Measurements from ENCODE around the gene ASPHD2.
"Not testable (repeated sequence)": the region's sequence is repeated elsewhere in the genome, so short reads cannot be mapped to it uniquely, and the experiment has no call there.

The ASPHD2 gene, protein sequence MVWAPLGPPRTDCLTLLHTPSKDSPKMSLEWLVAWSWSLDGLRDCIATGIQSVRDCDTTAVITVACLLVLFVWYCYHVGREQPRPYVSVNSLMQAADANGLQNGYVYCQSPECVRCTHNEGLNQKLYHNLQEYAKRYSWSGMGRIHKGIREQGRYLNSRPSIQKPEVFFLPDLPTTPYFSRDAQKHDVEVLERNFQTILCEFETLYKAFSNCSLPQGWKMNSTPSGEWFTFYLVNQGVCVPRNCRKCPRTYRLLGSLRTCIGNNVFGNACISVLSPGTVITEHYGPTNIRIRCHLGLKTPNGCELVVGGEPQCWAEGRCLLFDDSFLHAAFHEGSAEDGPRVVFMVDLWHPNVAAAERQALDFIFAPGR

DNA sequence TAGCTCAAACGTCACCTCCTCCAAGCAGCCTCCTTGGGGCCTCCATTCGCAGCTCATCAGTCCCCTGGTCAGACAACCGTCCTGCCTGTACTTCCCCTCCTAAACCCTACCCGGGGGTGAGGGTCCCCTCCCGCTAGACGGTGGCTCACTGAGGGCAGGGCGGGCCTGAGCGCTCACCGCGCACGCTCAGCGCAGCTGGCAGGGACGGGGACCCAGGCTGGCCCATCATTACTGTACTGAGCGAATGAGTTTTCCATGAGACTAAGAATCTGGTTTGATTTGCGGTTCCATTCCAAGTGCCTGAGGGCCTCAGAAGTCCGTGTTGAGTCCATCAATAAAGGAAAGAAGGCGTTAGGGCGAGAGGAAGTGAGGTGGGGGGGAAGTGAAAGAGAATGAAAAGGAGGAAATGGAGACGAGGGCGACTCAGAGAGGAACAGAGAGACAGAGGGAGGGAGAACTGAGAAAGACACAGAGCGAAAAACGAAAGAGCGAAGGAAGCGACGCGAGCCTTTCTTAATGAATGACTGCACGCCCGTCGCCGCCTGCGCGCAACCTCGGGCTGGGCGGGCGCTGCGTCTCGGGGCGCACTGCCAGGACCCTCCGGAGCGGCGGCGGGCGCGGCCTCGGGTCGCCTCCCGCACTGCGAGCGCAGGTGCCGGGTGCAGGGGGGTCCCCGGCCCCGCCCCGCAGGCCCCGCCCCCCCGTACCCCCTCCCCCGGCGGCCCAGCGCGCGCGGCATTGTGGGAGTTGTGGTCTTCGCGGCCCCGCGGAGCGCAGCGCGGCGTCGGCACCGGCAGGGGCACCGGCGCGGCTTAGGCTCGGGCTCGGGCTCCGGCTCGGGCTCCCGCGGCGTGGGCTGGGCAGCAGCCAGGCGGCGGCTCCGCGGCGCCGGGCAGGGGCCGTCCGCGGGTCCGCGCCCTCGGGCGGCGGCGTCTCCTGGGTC is at the start of gene ASPHD2:
ASPHD2 (plus strand) TSS at position 746 of the 943 bp plus-strand sequence. CDS start 4,356 bp downstream, outside the sequence.
- DNase-seq, result peak; percentile 18

DNA sequence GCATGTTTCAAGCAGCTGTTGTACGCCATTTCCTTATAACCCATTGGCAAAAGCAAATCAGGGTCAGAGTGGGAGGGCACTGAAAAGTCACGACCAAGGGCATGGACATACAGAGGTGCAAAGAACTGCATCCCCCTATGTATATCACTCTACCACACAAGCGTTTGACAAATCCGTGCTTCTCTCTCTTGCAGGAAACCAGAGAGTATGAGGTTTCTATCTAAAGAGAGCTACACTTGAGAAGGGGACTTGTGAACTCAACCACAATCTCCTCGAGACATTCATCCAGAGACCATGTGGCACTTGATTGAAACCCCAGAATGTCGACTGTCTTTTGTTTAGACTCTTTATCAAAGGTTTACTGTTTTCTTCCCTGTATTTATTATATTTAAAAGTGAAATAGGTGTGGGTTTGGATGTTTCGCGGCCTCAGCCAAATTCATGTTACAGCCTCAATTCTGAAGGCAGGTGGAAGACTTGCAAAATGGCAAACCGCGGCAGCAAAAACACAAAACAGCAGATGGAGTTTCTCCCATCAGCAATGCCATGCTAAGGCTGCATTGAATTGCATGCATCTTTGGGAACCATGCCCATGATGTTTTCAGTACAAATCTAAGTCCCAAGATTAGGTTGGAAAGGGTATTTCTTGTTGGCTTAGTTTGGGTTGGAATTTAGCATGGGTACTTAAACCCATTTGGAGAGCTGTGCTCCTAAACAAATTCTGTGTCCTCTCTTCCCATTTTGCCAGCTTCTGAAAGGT is 48.8 kb upstream of the ASPHD2 start:
- no peak for DNase-seq

DNA sequence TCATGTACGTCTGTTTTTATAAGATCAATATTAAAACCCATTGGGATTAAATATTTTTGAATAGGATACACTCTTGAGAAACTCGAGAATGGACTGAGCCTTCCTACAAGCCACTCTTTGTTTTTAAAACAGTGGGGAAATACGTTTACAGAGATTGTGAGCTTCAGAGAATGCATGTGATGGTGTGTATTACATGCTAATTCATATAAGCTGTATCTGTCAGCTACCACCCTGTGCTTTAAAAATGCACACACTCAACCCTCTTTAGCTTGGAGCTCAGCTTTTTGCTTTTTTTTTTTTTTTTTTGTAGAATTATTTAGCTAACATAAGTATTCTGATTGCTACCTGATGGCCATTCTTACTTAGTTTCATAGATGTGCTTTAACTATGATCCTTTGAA is 46.3 kb upstream of the ASPHD2 start:
- DNase-seq, result no peak

DNA sequence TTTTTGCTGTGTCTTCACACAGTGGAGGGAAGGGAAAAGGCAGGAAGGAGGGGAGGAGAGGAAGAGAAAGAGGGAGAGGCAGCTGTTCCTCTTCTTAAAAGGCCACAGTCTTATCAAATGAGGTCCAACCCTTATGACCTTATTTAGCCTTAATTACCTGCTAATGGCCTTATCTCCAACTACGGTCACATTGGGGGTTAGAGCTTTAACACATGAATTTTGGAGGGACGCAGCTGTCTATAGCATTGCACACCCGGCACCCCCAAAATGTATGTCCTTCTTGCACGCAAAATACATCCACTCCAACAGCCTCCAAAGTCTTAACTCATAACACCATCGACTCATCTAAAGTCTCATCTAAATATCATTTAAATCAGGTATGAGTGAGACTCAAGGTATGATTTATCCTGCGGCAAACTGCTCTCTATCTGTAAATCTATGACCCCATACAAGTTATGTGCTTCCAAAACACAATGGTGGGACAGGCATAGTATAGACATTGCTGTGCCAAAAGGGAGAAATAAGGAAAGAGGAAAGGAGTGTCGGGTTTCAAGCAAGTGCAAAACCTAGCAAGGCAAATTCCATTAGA is 45.0 kb upstream of the ASPHD2 start:
- no peak for DNase-seq

DNA sequence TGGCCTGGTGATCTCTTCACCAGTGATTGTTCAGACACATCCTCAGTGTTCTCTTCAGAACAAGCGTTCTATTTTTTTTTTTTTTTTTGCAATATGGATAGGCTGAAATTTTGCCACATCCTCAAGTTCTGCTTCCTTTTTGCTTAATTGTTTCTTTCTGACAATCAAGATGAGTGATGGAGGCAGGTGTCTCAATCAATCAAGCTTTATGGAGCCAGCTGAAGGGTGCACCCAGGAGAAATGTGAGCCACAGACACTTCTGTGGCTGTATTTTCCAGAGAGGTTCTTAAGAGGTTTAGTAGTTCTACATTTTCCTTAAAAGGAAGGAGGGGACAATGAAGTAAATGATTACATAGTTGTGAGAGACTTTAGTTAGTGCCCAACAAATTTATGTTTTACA is 43.9 kb upstream of the ASPHD2 start:
- no peak for DNase-seq

DNA sequence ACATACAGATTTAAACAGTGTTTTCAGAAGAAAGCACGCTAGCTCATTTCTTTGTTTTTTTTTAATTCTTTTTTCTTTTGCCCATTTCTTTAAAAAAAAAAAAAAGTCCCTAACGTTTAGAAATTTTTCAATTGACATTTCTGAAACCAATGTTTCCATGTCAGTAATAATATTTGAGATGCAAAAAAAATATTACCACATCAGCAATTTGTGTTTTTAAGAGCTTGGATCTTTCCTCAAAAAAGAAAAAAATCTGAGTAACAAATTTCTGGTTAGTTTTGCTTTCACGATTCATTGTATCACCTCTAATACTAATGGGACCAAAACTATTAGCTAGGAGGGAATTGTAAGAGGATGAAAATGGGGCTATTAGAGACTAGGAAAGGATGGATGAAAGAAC is 39.9 kb upstream of the ASPHD2 start:
- no peak for DNase-seq

DNA sequence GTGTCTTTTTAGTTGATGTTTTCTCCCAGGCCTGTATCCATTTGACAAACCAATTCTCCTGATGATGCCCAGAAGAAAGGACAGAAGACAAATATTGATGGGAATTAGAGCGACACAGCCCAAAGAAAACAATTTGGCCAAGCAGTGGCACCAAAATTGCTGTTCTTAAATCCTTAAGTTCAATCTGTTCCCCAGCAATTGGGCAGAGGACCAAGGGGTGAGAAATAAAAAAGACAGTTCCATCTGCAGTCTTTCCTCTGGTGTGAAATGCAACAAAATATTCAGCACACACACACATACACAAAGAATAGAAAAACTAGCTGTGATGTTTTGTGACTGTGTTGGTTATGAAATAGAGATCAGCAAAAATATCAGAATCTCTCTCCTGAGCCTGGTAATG is 38.0 kb upstream of the ASPHD2 start:
- no peak for DNase-seq

DNA sequence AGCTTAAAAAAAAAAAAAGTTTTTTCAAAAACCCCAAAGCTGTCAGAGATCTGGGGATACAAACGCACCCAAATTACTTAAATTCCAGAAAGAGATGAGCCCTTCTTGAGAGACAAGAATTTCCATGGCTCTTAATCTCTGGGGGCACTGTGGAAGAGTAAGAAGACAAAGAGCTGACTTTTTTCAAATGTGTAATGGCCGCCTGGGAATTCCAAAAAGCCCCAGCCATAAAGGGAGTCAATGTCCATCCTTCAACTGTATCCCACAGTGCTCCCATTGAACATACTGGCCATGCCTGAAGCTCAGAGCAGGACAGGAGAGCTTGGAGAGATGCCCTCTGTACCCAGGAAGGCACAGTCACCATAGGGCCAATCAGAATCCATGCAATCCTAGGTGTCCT is 37.4 kb upstream of the ASPHD2 start:
- no peak for DNase-seq

DNA sequence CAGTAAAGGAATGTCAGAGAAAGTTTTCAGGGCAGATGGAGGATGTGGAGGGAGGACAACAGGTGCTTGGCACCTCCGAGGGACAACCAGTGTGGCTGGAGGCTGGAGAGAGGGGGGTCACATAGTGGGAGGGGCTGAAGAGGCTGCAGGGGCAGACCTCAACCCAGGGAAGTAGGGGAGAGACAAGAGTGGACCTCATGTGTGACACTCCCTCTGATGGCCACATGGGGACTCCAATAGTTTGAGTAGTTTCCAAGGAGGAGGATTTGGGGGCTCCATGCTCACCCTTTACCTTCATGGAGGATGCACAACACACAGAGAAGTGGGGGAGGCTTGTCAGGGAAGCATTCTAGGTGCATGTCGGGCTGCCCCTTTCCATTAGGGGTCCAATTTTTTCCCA is 35.1 kb upstream of the ASPHD2 start:
- no peak for DNase-seq

DNA sequence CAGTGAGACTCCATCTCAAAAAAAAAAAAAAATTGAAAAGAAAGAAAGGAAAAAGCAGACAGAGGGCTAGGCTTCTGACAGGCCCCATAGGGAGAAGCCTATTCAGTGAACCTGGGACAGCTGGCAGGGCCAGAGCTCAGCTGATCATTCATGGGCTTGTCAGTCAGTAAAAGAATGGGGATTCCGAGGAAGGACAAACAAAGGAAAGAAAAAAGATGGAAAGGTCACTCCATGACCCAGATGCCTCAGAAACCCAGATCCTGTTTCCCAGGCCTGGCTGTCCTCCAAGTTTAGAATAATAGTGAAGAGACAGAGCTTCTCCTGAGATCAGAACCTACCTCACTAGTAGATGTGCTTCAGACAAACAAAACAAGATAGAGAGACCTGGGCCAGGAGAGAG is 34.3 kb upstream of the ASPHD2 start:
- DNase-seq, result no peak

DNA sequence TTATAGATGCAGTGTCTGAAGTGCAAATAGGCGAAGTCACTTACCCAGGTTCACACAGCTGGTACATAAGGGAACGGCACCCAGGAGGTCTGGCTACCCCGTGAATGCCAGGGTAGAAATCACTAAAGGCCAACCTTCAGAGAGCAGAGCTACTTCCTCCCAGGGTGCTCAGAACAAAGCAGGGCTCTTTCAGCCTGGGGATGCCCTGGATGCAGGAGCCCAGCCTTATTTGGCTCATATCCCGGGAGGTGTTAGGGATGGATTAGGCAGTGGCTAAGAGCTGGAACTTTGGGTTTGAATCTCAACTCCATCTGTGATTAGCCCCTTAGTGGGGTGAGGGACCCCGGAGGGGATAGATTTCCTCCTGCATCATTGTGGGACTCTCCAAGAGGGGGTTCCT is 33.1 kb upstream of the ASPHD2 start:
- no peak for DNase-seq

DNA sequence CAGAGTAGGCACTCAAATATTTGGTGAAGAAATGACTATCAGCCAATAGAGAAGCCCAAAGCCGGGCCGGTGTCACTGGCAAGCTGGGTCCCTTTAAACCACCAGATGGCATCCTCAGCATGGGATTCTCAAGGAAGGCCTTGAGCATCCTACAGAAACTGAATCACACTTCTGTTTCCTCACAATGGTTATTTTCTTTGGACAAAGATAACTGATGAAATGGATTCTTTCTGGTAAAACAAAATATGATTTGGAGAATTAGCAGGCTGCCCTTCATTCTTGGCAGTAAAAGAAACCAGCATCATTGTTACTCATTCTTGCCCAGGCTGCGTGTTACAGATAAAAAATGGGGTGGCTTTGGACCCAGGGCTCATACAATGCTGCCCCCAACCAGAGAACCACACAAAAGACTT is 30.3 kb upstream of the ASPHD2 start:
- DNase-seq, result peak; percentile 50

DNA sequence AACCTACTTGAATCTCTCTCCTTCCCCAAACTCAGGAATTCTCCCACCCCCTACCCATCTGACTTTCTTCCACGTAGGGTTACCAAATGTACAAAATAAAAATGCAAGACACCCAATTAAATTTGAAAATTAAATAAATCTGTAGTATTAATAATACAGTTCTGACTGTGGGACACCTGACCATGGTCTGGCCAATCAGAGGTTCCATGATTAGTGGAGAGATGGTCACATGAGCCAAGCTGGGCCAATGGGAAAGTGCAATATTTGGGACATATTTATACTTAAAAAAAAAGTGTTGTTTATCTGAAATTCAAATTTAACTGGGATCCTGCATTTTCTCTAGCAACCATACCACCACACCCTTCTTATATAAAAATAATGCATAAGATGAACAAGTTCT is 29.8 kb upstream of the ASPHD2 start:
- no peak for DNase-seq

DNA sequence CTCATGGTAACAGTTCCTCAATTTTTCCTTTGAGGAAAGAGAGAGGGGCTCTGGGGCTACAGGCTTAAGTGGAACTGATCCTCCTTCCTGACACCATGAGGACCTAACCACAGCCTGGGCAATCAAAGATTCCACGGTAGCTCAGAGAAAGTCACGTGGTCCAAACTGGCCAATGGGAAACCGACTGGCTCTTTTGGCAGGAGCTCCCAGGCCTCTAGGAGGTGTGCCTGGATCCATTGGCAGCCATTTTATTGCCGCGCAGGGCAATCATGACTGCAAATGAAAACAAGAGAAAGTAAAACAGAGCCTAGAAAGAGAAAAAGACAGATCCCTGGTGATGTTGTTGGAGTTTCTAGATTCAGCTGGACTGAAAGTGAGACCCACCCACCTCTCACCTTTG is 27.3 kb upstream of the ASPHD2 start:
- DNase-seq, result no peak

DNA sequence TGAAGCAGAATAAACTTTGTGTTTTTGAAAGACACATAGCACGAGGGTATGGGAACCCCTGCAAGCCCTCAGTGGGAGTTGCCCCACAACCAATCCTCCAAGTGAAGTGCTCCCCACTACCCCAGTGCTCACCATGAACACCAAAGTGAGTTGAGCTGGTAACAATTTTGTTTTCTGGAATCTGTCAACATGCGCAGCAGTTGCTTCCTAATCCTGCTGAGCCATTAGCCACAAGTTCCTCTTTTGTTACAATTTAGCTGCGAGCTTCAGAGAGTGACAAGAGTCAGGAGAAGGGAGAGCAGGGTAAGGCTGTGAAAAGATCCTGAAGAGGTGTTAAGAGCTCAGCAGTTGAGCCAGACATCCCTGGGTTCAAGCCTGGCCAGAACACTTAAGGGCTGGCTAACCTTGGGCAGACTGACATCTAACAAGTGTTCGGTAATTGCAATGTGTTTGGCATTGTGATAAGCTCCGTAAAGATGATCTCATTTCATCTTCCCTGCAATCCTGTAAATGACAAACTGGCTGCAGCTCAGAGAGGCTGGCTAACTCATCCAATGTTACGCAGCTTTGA is 24.1 kb upstream of the ASPHD2 start:
- no peak for DNase-seq

DNA sequence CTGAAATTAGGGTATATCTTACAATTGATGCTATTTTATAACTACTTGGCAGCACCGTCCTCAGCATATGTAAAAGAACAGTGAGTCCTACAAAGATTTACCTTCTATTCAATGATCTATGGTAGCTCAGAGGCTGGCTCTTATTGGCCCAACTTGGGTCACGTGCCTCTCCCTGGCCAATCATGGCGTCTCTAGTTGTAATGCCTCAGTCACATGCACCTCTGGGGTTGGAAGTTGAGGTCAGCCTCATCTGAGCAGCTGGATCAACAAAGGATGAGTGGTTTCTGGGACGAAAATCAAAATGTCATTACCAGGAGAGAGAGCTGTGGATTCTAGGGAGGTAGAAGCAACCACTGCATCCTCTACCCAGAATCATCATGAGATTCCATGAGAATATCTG is 22.9 kb upstream of the ASPHD2 start:
- peak; percentile 16 for DNase-seq

DNA sequence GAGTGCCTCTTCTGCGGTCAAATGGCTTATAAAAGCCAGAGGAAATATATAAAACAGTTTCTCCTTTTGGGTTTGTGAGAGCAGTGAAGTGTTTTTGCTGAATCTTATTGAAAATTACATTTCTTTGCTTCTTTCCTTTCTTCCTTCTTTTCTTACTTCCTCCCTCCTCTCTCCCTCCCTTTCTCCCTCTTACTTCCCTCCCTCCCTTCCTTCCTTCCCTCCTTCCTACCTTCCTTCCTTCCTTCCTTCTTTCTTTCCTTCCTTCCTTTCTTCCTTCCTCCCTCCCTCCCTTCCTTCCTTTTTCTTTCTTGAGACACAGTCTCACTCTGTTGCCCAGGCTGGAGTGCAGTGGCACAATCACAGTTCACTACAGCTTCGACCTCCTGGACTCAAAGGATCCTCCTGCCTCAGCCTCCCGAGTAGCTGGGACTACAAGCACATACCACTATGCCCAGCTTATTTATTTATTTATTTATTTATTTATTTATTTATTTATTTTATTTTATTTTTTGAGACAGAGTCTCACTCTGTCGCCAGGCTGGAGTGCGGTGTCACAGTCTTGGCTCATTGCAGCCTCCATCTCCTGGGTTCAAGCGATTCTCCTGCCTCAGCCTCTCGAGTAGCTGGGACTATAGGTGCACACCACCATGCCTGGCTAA is 20.4 kb upstream of the ASPHD2 start:
- DNase-seq, result not testable (repeated sequence)

DNA sequence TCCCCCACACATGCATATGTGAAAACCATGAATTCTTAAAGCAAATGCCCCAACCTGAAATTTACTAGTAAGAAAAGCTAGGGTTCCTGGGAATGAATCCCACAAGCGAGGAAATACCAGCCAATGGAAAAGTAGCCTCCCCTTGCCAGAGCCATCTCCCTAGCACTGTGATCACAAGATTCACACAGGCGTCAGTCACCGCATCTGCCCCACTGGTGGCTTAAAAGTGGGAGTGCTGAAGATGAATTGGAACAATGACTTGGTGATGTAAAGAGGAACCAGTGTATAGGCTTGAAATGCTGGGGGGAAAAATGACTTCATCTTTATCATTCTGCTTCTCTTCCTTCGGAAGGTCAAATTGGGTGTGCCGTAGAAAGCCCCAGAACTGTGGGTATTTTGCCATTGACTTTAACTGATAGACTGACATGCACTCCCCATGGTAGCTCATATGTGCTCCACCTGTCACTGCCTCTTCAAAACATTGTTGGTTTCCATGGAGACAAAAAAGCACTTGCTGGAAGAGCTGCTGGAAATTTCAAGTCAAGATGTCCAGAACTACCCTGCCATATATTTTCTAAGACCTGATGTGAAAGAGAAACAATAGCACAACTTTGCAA is 19.2 kb upstream of the ASPHD2 start:
- no peak for DNase-seq

DNA sequence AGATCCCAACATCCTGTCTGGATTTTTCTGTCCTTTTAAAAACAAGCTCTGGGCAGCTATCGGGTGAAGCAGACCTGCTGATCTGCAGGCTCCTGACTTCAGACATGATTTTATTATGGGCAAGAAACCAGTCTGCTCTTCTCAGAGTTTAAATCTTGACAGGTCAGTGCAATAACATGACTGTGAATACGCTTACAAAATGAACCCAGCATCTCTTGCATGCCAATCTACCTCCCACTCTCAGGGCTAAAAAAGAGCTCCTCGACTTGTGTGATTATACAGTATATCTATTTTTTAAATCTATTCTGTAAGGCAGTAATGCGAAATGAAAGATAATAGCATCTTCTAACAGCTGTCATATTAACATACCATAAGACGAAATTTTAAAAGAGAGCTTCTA is 18.7 kb upstream of the ASPHD2 start:
- no peak for DNase-seq

DNA sequence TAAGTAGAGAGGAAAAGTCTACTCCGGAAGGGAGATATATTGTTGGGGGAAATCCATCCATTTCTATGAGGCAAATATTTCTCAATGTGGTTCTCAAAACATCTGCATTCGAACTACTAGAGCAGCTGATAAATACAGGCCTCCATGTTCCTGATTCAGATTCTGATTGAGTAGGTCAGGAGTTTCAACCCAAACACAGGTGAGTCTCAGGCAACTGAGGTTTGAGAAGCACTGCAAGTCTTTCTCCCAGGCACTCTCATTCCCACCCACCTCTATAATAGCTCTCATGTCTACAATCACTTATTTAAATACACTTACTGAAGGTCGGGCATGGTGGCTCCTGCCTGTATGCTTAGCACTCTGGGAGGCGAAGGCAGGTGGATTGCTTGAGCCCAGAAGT is 14.7 kb upstream of the ASPHD2 start:
- no peak for DNase-seq

DNA sequence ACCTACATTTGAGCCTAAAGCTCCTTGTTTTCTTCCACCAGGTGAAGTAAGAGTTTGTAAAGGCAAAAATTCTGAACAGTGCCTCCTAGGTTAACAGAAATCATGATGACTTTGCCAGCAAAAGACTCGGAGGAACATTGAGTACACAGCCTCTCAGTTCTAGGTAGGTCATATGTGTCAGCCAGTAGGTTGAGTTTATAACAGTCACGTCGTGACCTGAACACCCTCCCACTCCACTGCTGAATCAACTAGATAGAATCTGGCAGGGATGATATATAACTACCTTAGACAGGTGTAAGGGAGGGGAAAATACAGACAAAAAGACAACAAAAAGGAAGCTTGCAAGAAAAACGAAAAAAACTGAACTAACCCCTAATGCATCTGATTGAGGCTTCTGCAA is 12.8 kb upstream of the ASPHD2 start:
- DNase-seq, result no peak

All from HCEC 1CT (cell line).